K562 (cell line): ENCODE measurements around the gene RBM12. TPM values are rescaled to one million over a fixed set of nuclear protein-coding genes. Genes with fewer than 3 reads are reported as not detected.

Source experiments
- E2F6 ChIP-seq, 2 experiments: IDR thresholded peaks; 2 replicates each; pipeline ENCODE4 v1.6.1; 2011; ENCODE audit warnings: borderline replicate concordance in 1 of 2, control low read depth in 1 of 2, low read depth in 1 of 2, low read length in 1 of 2, mild to moderate bottlenecking in 1 of 2, mixed read lengths in 1 of 2, moderate library complexity in 1 of 2; ENCODE audit not compliant: insufficient read depth in 1 of 2, insufficient read length in 1 of 2, poor library complexity in 1 of 2, severe bottlenecking in 1 of 2; ENCODE audit errors: extremely low read depth in 1 of 2
- ILK ChIP-seq: fragments of 450-650 bp; IDR thresholded peaks from 2 replicates; pipeline ENCODE4 v1.6.1; 2016; ENCODE audit warnings: missing genetic modification characterization, low read depth, mild to moderate bottlenecking, missing compliant biosample characterization, moderate library complexity, borderline replicate concordance
- IRF2 ChIP-seq: sonication (generic); formaldehyde crosslinking; IDR thresholded peaks from 2 replicates; pipeline ENCODE4 v1.8.1; 2022; ENCODE audit warnings: mild to moderate bottlenecking, missing genetic modification reagents
- SMAD1 ChIP-seq: fragments of 150-350 bp; IDR thresholded peaks from 2 replicates; pipeline ENCODE4 v1.6.1; 2014; ENCODE audit warnings: low read length, low read depth; ENCODE audit not compliant: partially characterized antibody
- TAL1 ChIP-seq: fragments of 450-650 bp; IDR thresholded peaks from 2 replicates; pipeline ENCODE4 v1.6.1; 2016; ENCODE audit warnings: mild to moderate bottlenecking
- TFAM ChIP-seq: fragments of 250-450 bp; sonication (Bioruptor Pico); conservative IDR thresholded peaks from 2 replicates; pipeline ENCODE4 v1.5.0; 2021; ENCODE audit warnings: mild to moderate bottlenecking, moderate library complexity
- TSHZ1 ChIP-seq: fragments of 250-450 bp; sonication (Bioruptor Pico); IDR thresholded peaks from 2 replicates; pipeline ENCODE4 v1.4.0; 2020; ENCODE audit warnings: mild to moderate bottlenecking, moderate library complexity
- ZBTB40 ChIP-seq, 2 experiments: fragments of 450-650 bp in 1 of 2; sonication (generic) in 1 of 2; formaldehyde crosslinking in 1 of 2; IDR thresholded peaks; 2 replicates each; pipeline versions ENCODE4 v1.7.1 to v1.9.0; 2016 to 2022; ENCODE audit warnings: inconsistent platforms in 1 of 2, mild to moderate bottlenecking in 1 of 2, missing genetic modification reagents in 1 of 2
- ZNF253 ChIP-seq: fragments of 250-450 bp; sonication (Bioruptor Pico); conservative IDR thresholded peaks from 2 replicates; pipeline ENCODE4 v1.6.1; 2021; ENCODE audit warnings: mild to moderate bottlenecking
- polyA plus RNA-seq, 8 experiments: library from polyadenylated mRNA; depleted of rRNA in 4 of 8; stranded (reverse) in 5 of 8; unstranded in 3 of 8; fragments of >200 nt; fragmentation: Nextera tagmentation in 2 of 8; fragmentation: Illumina TruSeq in 1 of 8; extraction: Ambion mirVana in 2 of 8; extraction: Trizol in 1 of 8; gene quantifications; 2 replicates each; pipeline versions ENCODE4 v1.2.1 to v1.2.3, GENCODE V29; 2011 to 2014; ENCODE audit warnings: inconsistent platforms in 1 of 8, missing spikeins in 1 of 8
- total RNA-seq, 7 experiments: library from RNA; depleted of rRNA in 6 of 7; stranded (reverse); fragments of >200 nt in 6 of 7; fragmentation: Illumina TruSeq in 2 of 7; extraction: Trizol in 2 of 7; gene quantifications; 2 replicates each; pipeline versions ENCODE4 v1.2.1 to v1.2.3, GENCODE V29; 2011 to 2021; ENCODE audit warnings: low replicate concordance in 1 of 7

Gene RBM12
- total and polyA plus RNA-seq, 9 of the 15 experiments (the other 6 are each of a cell fraction or from before 2014, with no cell fraction given) = 5.0 to 162 (median 73.3) TPM

- TF ChIP-seq ZBTB40 (IDR thresholded peaks at IDR 0.05) (peak; percentile 99), ZBTB40 (CRISPR knock-in tag; IDR thresholded peaks at IDR 0.05) (no peak), IRF2 (CRISPR knock-in tag) (no peak), E2F6 (IDR thresholded peaks at IDR 0.05; ENCODE audit: borderline replicate concordance in 1 of 2, extremely low read depth in 1 of 2, insufficient read depth in 1 of 2, insufficient read length in 1 of 2, low read depth in 1 of 2, low read length in 1 of 2, poor library complexity in 1 of 2, severe bottlenecking in 1 of 2) (peak in 1 of 2 experiments; percentile 69), TSHZ1 (no peak), ILK (no peak), TAL1 (no peak), ZNF253 (CRISPR knock-in tag) (no peak), TFAM (CRISPR knock-in tag) (no peak), SMAD1 (no peak)
These were observed 34.6 kb upstream of the RBM12 start, which contains the start of the genes NFS1 and ROMO1 (continued) for GRCh38 chr20:35699127-35699956.
